ENCODE measurements around the gene SFT2D3. TPM values are rescaled to one million over a fixed set of nuclear protein-coding genes. Genes with fewer than 3 reads are reported as not detected.

Gene SFT2D3
- total and polyA plus RNA-seq, 2 of the 13 experiments (the other 11 are each of a cell fraction or from before 2014, with no cell fraction given), result 8.3 to 9.4 TPM

DNA sequence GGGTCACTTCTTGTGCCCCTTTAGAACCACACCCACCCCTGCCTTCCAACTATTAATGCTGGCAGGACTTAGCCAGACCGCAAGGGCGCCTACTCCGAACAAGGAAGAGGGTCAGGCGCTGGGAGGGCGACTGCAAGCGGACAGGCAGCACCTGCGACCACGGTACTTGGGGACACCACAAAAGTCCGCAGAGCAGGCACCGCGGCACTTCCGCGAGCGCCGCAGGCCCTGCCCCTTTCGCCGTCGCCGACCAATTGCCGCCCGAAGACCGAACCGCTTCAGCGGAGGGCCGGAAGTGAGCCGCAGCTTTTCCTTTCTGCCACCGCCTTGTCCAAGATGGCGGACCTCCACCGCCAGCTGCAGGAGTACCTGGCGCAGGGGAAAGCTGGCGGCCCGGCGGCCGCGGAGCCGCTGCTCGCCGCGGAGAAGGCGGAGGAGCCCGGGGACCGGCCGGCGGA lies at the start of gene SFT2D3 (continued):
- TF ChIP-seq FOXC1 (CRISPR knock-in tag; IDR thresholded peaks at IDR 0.05; ENCODE audit: borderline replicate concordance) (no peak; the same call in 1 of the 2 replicates), POGK (CRISPR knock-in tag; conservative IDR thresholded peaks at IDR 0.05) (peak; percentile 86; the same call in 1 of the 2 replicates), TBL1XR1 (IDR thresholded peaks at IDR 0.05; ENCODE audit: borderline replicate concordance, low read length, partially characterized antibody) (peak; percentile 10), MXD3 (CRISPR knock-in tag; IDR thresholded peaks at IDR 0.05) (peak; percentile 68; the same call in 1 of the 2 replicates), ZNF879 (CRISPR knock-in tag; IDR thresholded peaks at IDR 0.05) (peak; percentile 82; the same call in 1 of the 2 replicates), HOXD1 (CRISPR knock-in tag; IDR thresholded peaks at IDR 0.05) (no peak; the same call in 1 of the 2 replicates), HDAC6 (IDR thresholded peaks at IDR 0.05; ENCODE audit: low read depth, low read length) (no peak), CREBL2 (CRISPR knock-in tag; IDR thresholded peaks at IDR 0.05; ENCODE audit: borderline replicate concordance) (no peak), SP140L (CRISPR knock-in tag; IDR thresholded peaks at IDR 0.05; ENCODE audit: borderline replicate concordance) (0 out of 2 replicates have a peak, but pooled peaks have one; percentile 85), ZFP36L1 (CRISPR knock-in tag; IDR thresholded peaks at IDR 0.05) (peak; percentile 9; the same call in 1 of the 2 replicates), ZNF776 (CRISPR knock-in tag; IDR thresholded peaks at IDR 0.05) (no peak), IKZF1 (IDR thresholded peaks at IDR 0.05) (no peak), ZSCAN25 (CRISPR knock-in tag; IDR thresholded peaks at IDR 0.05) (no peak), ZFP82 (CRISPR knock-in tag; IDR thresholded peaks at IDR 0.05; ENCODE audit: borderline replicate concordance) (no peak), ZNF235 (CRISPR knock-in tag; IDR thresholded peaks at IDR 0.05; ENCODE audit: borderline replicate concordance) (no peak), ZNF619 (CRISPR knock-in tag; IDR thresholded peaks at IDR 0.05) (peak; percentile 86; the same call in 1 of the 2 replicates), ZBTB20 (CRISPR knock-in tag; IDR thresholded peaks at IDR 0.05; ENCODE audit: borderline replicate concordance, low read depth) (peak; percentile 61), ARNT2 (CRISPR knock-in tag; IDR thresholded peaks at IDR 0.05; ENCODE audit: low read depth) (no peak; the same call in 1 of the 2 replicates), ZKSCAN5 (CRISPR knock-in tag; IDR thresholded peaks at IDR 0.05) (peak; percentile 46; the same call in 1 of the 2 replicates), ZNF549 (CRISPR knock-in tag; IDR thresholded peaks at IDR 0.05) (no peak), DR1 (CRISPR knock-in tag; IDR thresholded peaks at IDR 0.05) (peak; percentile 100), ZNF564 (CRISPR knock-in tag; IDR thresholded peaks at IDR 0.05) (no peak; the same call in 1 of the 2 replicates), TAF15 (IDR thresholded peaks at IDR 0.05; ENCODE audit: low read depth, low read length, poor library complexity, severe bottlenecking) (peak; percentile 92), POLR2G (IDR thresholded peaks at IDR 0.05; ENCODE audit: low read depth, low read length) (peak; percentile 98)
- TF ChIP-seq, protein P1, sequence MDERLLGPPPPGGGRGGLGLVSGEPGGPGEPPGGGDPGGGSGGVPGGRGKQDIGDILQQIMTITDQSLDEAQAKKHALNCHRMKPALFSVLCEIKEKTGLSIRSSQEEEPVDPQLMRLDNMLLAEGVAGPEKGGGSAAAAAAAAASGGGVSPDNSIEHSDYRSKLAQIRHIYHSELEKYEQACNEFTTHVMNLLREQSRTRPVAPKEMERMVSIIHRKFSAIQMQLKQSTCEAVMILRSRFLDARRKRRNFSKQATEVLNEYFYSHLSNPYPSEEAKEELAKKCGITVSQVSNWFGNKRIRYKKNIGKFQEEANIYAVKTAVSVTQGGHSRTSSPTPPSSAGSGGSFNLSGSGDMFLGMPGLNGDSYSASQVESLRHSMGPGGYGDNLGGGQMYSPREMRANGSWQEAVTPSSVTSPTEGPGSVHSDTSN (CRISPR knock-in tag; IDR thresholded peaks at IDR 0.05), result no peak
- TF ChIP-seq, protein P2, sequence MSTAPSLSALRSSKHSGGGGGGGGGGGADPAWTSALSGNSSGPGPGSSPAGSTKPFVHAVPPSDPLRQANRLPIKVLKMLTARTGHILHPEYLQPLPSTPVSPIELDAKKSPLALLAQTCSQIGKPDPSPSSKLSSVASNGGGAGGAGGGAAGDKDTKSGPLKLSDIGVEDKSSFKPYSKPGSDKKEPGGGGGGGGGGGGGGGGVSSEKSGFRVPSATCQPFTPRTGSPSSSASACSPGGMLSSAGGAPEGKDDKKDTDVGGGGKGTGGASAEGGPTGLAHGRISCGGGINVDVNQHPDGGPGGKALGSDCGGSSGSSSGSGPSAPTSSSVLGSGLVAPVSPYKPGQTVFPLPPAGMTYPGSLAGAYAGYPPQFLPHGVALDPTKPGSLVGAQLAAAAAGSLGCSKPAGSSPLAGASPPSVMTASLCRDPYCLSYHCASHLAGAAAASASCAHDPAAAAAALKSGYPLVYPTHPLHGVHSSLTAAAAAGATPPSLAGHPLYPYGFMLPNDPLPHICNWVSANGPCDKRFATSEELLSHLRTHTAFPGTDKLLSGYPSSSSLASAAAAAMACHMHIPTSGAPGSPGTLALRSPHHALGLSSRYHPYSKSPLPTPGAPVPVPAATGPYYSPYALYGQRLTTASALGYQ (CRISPR knock-in tag; IDR thresholded peaks at IDR 0.05), result 0 out of 2 replicates have a peak, but pooled peaks have one; percentile 11

Data from HepG2 (cell line).